Heart left ventricle (tissue), 13 donors: ENCODE measurements around the gene AIFM1.

ENCODE experiments used
- POLR2A ChIP-seq, 2 donors: fragments of 450-650 bp; IDR thresholded peaks; one replicate each; pipeline ENCODE4 v1.6.1; 2017; ENCODE audit warnings: antibody characterized with exemption in 2 of 2, mild to moderate bottlenecking in 2 of 2, moderate library complexity in 2 of 2
- TF ChIP-seq, protein P1 (sequence below), 12 donors: fragments of 200-600 bp; sonication (generic) in 4 of 12; IDR thresholded peaks; one replicate each; pipeline versions ENCODE4 v1.5.0 to v1.8.0; 2018 to 2022; ENCODE audit warnings: antibody characterized with exemption in 12 of 12, mild to moderate bottlenecking in 5 of 12
- donor health status: ischemic (EF 13 %, LVEDD 7.1; RV severe dilation, severe dysfunction).
- donor health status: DM: no; HTN: yes; CAD: no.
- donor health status: DM: no; HTN: no; CAD: no.
- donor health status: ischemic (EF 25% LVEDD 6.9; RV normal size, moderate dysfunction).
- donor health status: ischemic (EF 25% LVEDD 5.7; RV mildly dilated, moderate dysfunction).
- donor health status: ischemic (EF 35%, LVEDD 5.7; RV mildly dilated, moderate dysfunction).
- donor health status: nonischemic (EF 11% LVEDD 7.7; RV severe dilation, severe dysfunction).
- donor health status: DM: yes; HTN: yes; CAD: no.
- donor health status: PGD.
- donor health status: ischemic (EF 29% LVEDD 5.4; RV normal size, mild dysfunction).
- donor health status: nonischemic (EF 23%, LVEDD 6.1; RV moderate dilation, normal function).

DNA sequence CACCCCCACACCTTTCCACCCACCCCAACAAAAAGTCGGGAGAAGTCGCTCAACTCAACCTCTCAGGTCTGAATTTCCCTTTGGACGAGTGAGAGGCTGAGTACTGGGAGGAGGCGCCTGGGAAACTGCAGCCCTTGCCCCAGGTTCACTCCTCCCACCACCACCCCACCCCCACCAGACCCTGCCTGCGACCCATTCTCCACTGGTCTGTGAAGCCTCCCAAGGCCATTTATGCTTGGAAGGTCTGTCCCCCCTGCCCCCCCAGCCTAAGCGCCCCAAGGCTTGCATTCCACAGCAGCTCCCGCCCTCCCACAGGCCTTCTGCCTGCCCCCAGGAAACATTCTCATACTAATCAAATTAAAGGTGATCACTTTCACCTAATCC is 82.5 kb downstream of the AIFM1 start:
- TF ChIP-seq, protein P1, sequence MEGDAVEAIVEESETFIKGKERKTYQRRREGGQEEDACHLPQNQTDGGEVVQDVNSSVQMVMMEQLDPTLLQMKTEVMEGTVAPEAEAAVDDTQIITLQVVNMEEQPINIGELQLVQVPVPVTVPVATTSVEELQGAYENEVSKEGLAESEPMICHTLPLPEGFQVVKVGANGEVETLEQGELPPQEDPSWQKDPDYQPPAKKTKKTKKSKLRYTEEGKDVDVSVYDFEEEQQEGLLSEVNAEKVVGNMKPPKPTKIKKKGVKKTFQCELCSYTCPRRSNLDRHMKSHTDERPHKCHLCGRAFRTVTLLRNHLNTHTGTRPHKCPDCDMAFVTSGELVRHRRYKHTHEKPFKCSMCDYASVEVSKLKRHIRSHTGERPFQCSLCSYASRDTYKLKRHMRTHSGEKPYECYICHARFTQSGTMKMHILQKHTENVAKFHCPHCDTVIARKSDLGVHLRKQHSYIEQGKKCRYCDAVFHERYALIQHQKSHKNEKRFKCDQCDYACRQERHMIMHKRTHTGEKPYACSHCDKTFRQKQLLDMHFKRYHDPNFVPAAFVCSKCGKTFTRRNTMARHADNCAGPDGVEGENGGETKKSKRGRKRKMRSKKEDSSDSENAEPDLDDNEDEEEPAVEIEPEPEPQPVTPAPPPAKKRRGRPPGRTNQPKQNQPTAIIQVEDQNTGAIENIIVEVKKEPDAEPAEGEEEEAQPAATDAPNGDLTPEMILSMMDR (IDR thresholded peaks at IDR 0.05): no peak
- TF ChIP-seq POLR2A (IDR thresholded peaks at IDR 0.05): no peak
